ENCODE measurements around the gene RPRD1B.
A peak's percentile ranks its signal among the peaks of the same experiment; 100 is the strongest.
"Not testable (repeated sequence)": the region's sequence is repeated elsewhere in the genome, so short reads cannot be mapped to it uniquely, and the experiment has no call there.

RPRD1B gene

GRCh38 chr20:38107386-38107785 is 73.8 kb downstream of the RPRD1B start:
- not testable (repeated sequence) for DNase-seq (ENCODE audit: low spot score)

- DNase-seq (ENCODE audit: low spot score), result not testable (repeated sequence)
Measured at GRCh38 chr20:38107916-38108315, 74.4 kb downstream of the RPRD1B start.

- no peak for DNase-seq (ENCODE audit: low spot score)
Measured at GRCh38 chr20:38108438-38108985, 75.0 kb downstream of the RPRD1B start.

- no peak for DNase-seq (ENCODE audit: low spot score)
Measured at GRCh38 chr20:38108986-38109541, 75.5 kb downstream of the RPRD1B start.

- DNase-seq (ENCODE audit: low spot score), result no peak
Measured at GRCh38 chr20:38109591-38110524, 76.3 kb downstream of the RPRD1B start.

GRCh38 chr20:38110525-38111178 is 77.1 kb downstream of the RPRD1B start:
- DNase-seq (ENCODE audit: low spot score), result no peak

GRCh38 chr20:38111366-38112232 is 78.1 kb downstream of the RPRD1B start:
- DNase-seq (ENCODE audit: low spot score), result no peak

- DNase-seq (ENCODE audit: low spot score), result no peak
Measured at GRCh38 chr20:38112261-38112929, 78.8 kb downstream of the RPRD1B start.

GRCh38 chr20:38112930-38113294 is 79.4 kb downstream of the RPRD1B start:
- DNase-seq (ENCODE audit: low spot score), result no peak

GRCh38 chr20:38113401-38114325 is 80.1 kb downstream of the RPRD1B start:
- peak; percentile 86 for DNase-seq (ENCODE audit: low spot score)

- DNase-seq (ENCODE audit: low spot score), result peak; percentile 44
Measured at GRCh38 chr20:38114353-38114791, 80.8 kb downstream of the RPRD1B start.

- no peak for DNase-seq (ENCODE audit: low spot score)
Measured at GRCh38 chr20:38115205-38115604, 81.7 kb downstream of the RPRD1B start.

- no peak for DNase-seq (ENCODE audit: low spot score)
Measured at GRCh38 chr20:38115896-38116295, 82.3 kb downstream of the RPRD1B start.

GRCh38 chr20:38116409-38117165 is 83.0 kb downstream of the RPRD1B start:
- DNase-seq (ENCODE audit: low spot score), result no peak

GRCh38 chr20:38117205-38117604 is 83.7 kb downstream of the RPRD1B start:
- no peak for DNase-seq (ENCODE audit: low spot score)

- DNase-seq (ENCODE audit: low spot score), result no peak
Measured at GRCh38 chr20:38117635-38118034, 84.1 kb downstream of the RPRD1B start.

GRCh38 chr20:38119446-38119845 is 85.9 kb downstream of the RPRD1B start:
- no peak for DNase-seq (ENCODE audit: low spot score)

GRCh38 chr20:38120625-38120988 is 87.1 kb downstream of the RPRD1B start:
- no peak for DNase-seq (ENCODE audit: low spot score)

GRCh38 chr20:38121741-38122140 is 88.2 kb downstream of the RPRD1B start:
- DNase-seq (ENCODE audit: low spot score), result no peak
